ENCODE measurements around the gene GRM8. TPM values are rescaled to one million over a fixed set of nuclear protein-coding genes. Genes with fewer than 3 reads are reported as not detected.

GRM8 gene
- polyA plus RNA-seq, 1 donor from 2014 or later: 1.5 TPM

DNA sequence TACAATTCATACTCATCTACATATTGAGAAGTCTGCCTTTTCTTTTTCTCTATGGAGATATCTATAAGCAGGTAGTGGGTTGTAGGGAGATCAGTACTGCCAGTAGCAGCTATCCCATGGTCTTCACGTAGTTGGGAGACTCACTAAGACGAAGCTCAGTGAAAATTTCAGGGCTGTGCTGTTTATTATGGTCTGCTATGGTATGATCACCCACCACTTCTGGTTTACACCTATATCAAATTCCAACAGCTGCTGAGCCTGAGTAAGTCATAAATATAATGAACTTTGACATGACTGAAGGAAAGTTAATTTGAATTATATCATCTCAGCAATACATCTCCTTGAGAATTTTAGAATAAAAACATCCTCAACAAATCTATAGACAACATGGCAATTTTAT lies 741.7 kb downstream of the GRM8 start:
- Histone ChIP-seq H3K79me2 (replicated peaks; ENCODE audit: insufficient read depth, low read length) (no peaks in the 10 kb centered on the region), H3K27me3 (ENCODE audit: insufficient read depth, low read depth, low read length) (no peaks in the 10 kb centered on the region), H3K27ac (ENCODE audit: low read length) (no peak overlapping the region), H3K4me2 (ENCODE audit: low read length) (no peak overlapping the region), H3K9ac (ENCODE audit: low read length) (no peak overlapping the region), H3K9me3 (ENCODE audit: low read length) (peaks cover 4% of the 10 kb centered on the region), H3K9me2 (ENCODE audit: insufficient read depth, low read length) (no peaks in the 10 kb centered on the region), H2AFZ (ENCODE audit: low read depth, low read length) (no peak overlapping the region), H4K20me1 (ENCODE audit: insufficient read depth) (no peaks in the 10 kb centered on the region), H3K36me3 (ENCODE audit: insufficient read depth, low read length) (no peaks in the 10 kb centered on the region), H3F3A (ENCODE audit: insufficient read depth, low read length, poor library complexity, severe bottlenecking) (no peaks in the 10 kb centered on the region), H3K4me3 (ENCODE audit: low read length) (no peak overlapping the region)
- no peak for TF ChIP-seq MXI1 (conservative IDR thresholded peaks at IDR 0.05; ENCODE audit: poor library complexity, severe bottlenecking)
- TF ChIP-seq EZH2 (IDR thresholded peaks at IDR 0.05; ENCODE audit: borderline replicate concordance, insufficient read depth, low read length, poor library complexity, severe bottlenecking): no peak
- no peak for TF ChIP-seq EP300 (conservative IDR thresholded peaks at IDR 0.05; ENCODE audit: poor library complexity, severe bottlenecking)
- TF ChIP-seq TAF1 (IDR thresholded peaks at IDR 0.05; ENCODE audit: low read depth): no peak
- TF ChIP-seq, protein P1, sequence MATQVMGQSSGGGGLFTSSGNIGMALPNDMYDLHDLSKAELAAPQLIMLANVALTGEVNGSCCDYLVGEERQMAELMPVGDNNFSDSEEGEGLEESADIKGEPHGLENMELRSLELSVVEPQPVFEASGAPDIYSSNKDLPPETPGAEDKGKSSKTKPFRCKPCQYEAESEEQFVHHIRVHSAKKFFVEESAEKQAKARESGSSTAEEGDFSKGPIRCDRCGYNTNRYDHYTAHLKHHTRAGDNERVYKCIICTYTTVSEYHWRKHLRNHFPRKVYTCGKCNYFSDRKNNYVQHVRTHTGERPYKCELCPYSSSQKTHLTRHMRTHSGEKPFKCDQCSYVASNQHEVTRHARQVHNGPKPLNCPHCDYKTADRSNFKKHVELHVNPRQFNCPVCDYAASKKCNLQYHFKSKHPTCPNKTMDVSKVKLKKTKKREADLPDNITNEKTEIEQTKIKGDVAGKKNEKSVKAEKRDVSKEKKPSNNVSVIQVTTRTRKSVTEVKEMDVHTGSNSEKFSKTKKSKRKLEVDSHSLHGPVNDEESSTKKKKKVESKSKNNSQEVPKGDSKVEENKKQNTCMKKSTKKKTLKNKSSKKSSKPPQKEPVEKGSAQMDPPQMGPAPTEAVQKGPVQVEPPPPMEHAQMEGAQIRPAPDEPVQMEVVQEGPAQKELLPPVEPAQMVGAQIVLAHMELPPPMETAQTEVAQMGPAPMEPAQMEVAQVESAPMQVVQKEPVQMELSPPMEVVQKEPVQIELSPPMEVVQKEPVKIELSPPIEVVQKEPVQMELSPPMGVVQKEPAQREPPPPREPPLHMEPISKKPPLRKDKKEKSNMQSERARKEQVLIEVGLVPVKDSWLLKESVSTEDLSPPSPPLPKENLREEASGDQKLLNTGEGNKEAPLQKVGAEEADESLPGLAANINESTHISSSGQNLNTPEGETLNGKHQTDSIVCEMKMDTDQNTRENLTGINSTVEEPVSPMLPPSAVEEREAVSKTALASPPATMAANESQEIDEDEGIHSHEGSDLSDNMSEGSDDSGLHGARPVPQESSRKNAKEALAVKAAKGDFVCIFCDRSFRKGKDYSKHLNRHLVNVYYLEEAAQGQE (IDR thresholded peaks at IDR 0.05; ENCODE audit: borderline replicate concordance): no peak
- no peak for TF ChIP-seq POLR2AphosphoS5 (IDR thresholded peaks at IDR 0.05)
- TF ChIP-seq, protein P2, sequence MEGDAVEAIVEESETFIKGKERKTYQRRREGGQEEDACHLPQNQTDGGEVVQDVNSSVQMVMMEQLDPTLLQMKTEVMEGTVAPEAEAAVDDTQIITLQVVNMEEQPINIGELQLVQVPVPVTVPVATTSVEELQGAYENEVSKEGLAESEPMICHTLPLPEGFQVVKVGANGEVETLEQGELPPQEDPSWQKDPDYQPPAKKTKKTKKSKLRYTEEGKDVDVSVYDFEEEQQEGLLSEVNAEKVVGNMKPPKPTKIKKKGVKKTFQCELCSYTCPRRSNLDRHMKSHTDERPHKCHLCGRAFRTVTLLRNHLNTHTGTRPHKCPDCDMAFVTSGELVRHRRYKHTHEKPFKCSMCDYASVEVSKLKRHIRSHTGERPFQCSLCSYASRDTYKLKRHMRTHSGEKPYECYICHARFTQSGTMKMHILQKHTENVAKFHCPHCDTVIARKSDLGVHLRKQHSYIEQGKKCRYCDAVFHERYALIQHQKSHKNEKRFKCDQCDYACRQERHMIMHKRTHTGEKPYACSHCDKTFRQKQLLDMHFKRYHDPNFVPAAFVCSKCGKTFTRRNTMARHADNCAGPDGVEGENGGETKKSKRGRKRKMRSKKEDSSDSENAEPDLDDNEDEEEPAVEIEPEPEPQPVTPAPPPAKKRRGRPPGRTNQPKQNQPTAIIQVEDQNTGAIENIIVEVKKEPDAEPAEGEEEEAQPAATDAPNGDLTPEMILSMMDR (IDR thresholded peaks at IDR 0.05; ENCODE audit: poor library complexity, severe bottlenecking): no peak
- no peak for TF ChIP-seq SMC3 (conservative IDR thresholded peaks at IDR 0.05; ENCODE audit: poor library complexity)
- no peak for TF ChIP-seq RAD21 (conservative IDR thresholded peaks at IDR 0.05)

DNA sequence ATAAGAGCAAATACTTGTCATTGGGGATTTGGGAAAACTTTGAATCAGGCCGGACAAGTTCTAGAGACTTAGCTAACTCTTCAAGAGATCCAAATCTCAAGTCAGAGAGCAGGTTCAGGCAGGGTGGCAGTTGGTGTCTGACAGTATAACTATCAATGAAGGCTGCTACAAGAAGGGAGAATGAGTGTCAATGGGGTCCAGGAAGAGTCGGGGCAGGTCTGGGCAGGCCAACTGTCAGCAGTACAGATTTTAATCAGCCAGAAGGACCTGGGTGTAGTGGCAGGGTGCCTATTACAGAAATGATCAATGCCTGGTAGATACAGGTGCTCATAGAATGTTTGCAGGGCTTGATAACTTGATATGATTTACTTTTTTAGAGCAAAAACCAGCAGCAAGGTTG lies 751.1 kb downstream of the GRM8 start:
- H3K27me3 ChIP-seq (ENCODE audit: insufficient read depth, low read depth, low read length): no peaks in the 10 kb centered on the region
- no peak overlapping the region for H3K9ac ChIP-seq (ENCODE audit: low read length)
- H3K4me3 ChIP-seq (ENCODE audit: low read length): no peak overlapping the region
- no peaks in the 10 kb centered on the region for H4K20me1 ChIP-seq (ENCODE audit: insufficient read depth)
- H3K36me3 ChIP-seq (ENCODE audit: insufficient read depth, low read length): no peaks in the 10 kb centered on the region
- no peaks in the 10 kb centered on the region for H3K79me2 ChIP-seq (replicated peaks; ENCODE audit: insufficient read depth, low read length)
- TF ChIP-seq, protein P2 (IDR thresholded peaks at IDR 0.05; ENCODE audit: poor library complexity, severe bottlenecking): no peak
- no peak for TF ChIP-seq POLR2AphosphoS5 (IDR thresholded peaks at IDR 0.05)
- TF ChIP-seq, protein P1 (IDR thresholded peaks at IDR 0.05; ENCODE audit: borderline replicate concordance): no peak
- TF ChIP-seq RAD21 (conservative IDR thresholded peaks at IDR 0.05): no peak
- TF ChIP-seq EP300 (conservative IDR thresholded peaks at IDR 0.05; ENCODE audit: poor library complexity, severe bottlenecking): no peak
- no peak for TF ChIP-seq SMC3 (conservative IDR thresholded peaks at IDR 0.05; ENCODE audit: poor library complexity)
- TF ChIP-seq EZH2 (IDR thresholded peaks at IDR 0.05; ENCODE audit: borderline replicate concordance, insufficient read depth, low read length, poor library complexity, severe bottlenecking): no peak
- TF ChIP-seq TAF1 (IDR thresholded peaks at IDR 0.05; ENCODE audit: low read depth): no peak
- TF ChIP-seq MXI1 (conservative IDR thresholded peaks at IDR 0.05; ENCODE audit: poor library complexity, severe bottlenecking): no peak
- no peak overlapping the region for H3K27ac ChIP-seq (ENCODE audit: low read length)
- H3K9me2 ChIP-seq (ENCODE audit: insufficient read depth, low read length): no peaks in the 10 kb centered on the region
- H3F3A ChIP-seq (ENCODE audit: insufficient read depth, low read length, poor library complexity, severe bottlenecking): no peaks in the 10 kb centered on the region
- no peak overlapping the region for H3K4me2 ChIP-seq (ENCODE audit: low read length)
- no peaks in the 10 kb centered on the region for H3K9me3 ChIP-seq (ENCODE audit: low read length)
- no peak overlapping the region for H2AFZ ChIP-seq (ENCODE audit: low read depth, low read length)

Measured in neural cell (in vitro differentiated cells).